AG09309 (cell line): ENCODE measurements around the gene NVL.
A peak's percentile ranks its signal among the peaks of the same experiment; 100 is the strongest.

Source experiments
- DNase-seq: peaks from one replicate; pipeline ENCODE4 v3.0.0-alpha.2; 2010; ENCODE audit warnings: low read depth
- H3K4me3 ChIP-seq: 2 replicates; pipeline ENCODE4 v1.5.1; 2011; ENCODE audit warnings: mild to moderate bottlenecking, low read depth, low read length, moderate library complexity; ENCODE audit not compliant: control insufficient read depth
- CTCF ChIP-seq: IDR thresholded peaks from 2 replicates; pipeline ENCODE4 v1.5.1; 2011; ENCODE audit warnings: mild to moderate bottlenecking, low read depth, low read length, inconsistent platforms; ENCODE audit not compliant: insufficient read depth, control insufficient read depth; ENCODE audit errors: missing control alignments

Gene NVL

GRCh38 chr1:224256640-224257039 lies 73.3 kb downstream of the NVL start:
- no peak for DNase-seq
- H3K4me3 ChIP-seq, result no peak overlapping the region
- TF ChIP-seq CTCF, result no peak

GRCh38 chr1:224253721-224254120 lies 76.3 kb downstream of the NVL start:
- no peak for TF ChIP-seq CTCF
- peak; percentile 1 for DNase-seq
- no peak overlapping the region for H3K4me3 ChIP-seq

GRCh38 chr1:224252479-224252878 lies 77.5 kb downstream of the NVL start:
- TF ChIP-seq CTCF, result no peak
- H3K4me3 ChIP-seq, result no peak overlapping the region

GRCh38 chr1:224251741-224252146 lies 78.2 kb downstream of the NVL start:
- no peak for DNase-seq
- H3K4me3 ChIP-seq, result no peak overlapping the region
- no peak for TF ChIP-seq CTCF

More at GRCh38 chr1:224252479-224252878, 77.5 kb downstream of the NVL start:
- no peak for DNase-seq

GRCh38 chr1:224245188-224245587 lies 84.8 kb downstream of the NVL start:
- no peak for TF ChIP-seq CTCF
- no peak overlapping the region for H3K4me3 ChIP-seq
- no peak for DNase-seq

GRCh38 chr1:224238756-224239155 lies 91.2 kb downstream of the NVL start:
- no peak for TF ChIP-seq CTCF

GRCh38 chr1:224238212-224238611 lies 91.8 kb downstream of the NVL start:
- no peak for DNase-seq
- TF ChIP-seq CTCF, result no peak
- H3K4me3 ChIP-seq, result no peak overlapping the region

More at GRCh38 chr1:224238756-224239155, 91.2 kb downstream of the NVL start:
- DNase-seq, result no peak
- no peak overlapping the region for H3K4me3 ChIP-seq
